HL-60 (cell line): ENCODE measurements around the gene GRIK2.

Experiments used
- CTCF ChIP-seq: IDR thresholded peaks from one replicate; pipeline ENCODE4 v1.5.1; 2011; ENCODE audit warnings: low read length, control low read depth, inconsistent platforms; ENCODE audit not compliant: insufficient read depth
- GABPA ChIP-seq: IDR thresholded peaks from 2 replicates; pipeline ENCODE4 v1.6.1; 2012; ENCODE audit warnings: low read depth
- POLR2AphosphoS5 ChIP-seq: IDR thresholded peaks from 2 replicates; pipeline ENCODE4 v1.6.1; 2012; ENCODE audit warnings: low read depth
- SPI1 ChIP-seq: IDR thresholded peaks from 2 replicates; pipeline ENCODE4 v1.6.1; 2012; ENCODE audit warnings: low read depth, mild to moderate bottlenecking, borderline replicate concordance

- TF ChIP-seq POLR2AphosphoS5 = no peak
- TF ChIP-seq CTCF = no peak
- no peak for TF ChIP-seq GABPA
- no peak for TF ChIP-seq SPI1
These were observed 482.9 kb downstream of the GRIK2 start for GRCh38 chr6:101876431-101876830.
